Left renal pelvis (tissue), 4 donors: Measurements from ENCODE around the gene BGN. TPM values are rescaled to one million over a fixed set of nuclear protein-coding genes. Genes with fewer than 3 reads are reported as not detected.

Experiments
- DNase-seq, 4 donors: peaks; one replicate each; pipeline ENCODE4 v3.0.0-alpha.2; 2013; ENCODE audit warnings: low read depth in 4 of 4, low spot score in 3 of 4
- polyA plus RNA-seq, 4 donors: library from polyadenylated mRNA; unstranded; fragments of 120-200 nt; gene quantifications; one replicate each; pipeline ENCODE4 v1.2.1, GENCODE V29; 2013; ENCODE audit not compliant: insufficient read length in 4 of 4

BGN gene
- polyA plus RNA-seq, 4 donors: 114 to 218 (median 181) TPM

DNA sequence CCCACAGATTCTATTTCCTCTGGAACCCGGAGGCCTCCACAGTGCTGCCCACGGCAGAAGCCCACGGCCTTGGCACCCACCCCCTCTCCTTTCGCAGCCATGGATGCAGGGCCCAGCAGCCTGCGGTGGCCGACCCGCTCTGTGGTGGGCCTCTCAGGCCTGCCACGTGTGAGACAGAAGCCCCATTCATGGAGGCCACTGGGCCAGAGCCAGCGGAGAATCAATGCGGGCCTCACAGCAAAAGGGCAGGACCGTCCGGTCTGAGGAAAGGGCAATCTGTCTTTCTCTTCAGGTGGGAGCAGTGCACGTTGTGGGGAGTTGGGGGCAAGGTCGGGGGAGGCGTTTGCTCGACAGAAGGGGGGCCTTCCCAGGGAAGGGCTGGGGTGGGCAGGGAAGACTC lies 16.0 kb upstream of the BGN start:
- no peak for DNase-seq

DNA sequence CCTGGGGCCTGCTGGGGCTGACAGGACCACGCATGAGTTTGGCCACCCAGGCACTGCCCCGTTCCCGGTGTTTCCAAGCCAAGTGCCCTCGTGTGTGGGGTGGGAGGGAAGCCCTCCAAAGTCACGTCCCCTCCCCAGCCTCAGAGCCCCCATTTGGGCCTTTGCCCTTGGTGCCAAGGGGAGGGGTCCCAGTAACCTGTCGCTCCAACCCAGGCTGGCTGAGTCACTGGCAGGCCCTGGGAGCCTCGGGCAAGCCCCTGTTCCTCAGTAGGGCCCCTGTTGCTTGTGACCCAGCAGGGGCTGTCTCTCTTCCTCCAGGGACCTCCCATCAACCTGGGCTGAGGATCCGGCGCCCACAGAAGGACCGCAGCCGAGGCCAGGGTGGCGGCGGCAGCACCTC lies 13.7 kb upstream of the BGN start:
- no peak for DNase-seq

DNA sequence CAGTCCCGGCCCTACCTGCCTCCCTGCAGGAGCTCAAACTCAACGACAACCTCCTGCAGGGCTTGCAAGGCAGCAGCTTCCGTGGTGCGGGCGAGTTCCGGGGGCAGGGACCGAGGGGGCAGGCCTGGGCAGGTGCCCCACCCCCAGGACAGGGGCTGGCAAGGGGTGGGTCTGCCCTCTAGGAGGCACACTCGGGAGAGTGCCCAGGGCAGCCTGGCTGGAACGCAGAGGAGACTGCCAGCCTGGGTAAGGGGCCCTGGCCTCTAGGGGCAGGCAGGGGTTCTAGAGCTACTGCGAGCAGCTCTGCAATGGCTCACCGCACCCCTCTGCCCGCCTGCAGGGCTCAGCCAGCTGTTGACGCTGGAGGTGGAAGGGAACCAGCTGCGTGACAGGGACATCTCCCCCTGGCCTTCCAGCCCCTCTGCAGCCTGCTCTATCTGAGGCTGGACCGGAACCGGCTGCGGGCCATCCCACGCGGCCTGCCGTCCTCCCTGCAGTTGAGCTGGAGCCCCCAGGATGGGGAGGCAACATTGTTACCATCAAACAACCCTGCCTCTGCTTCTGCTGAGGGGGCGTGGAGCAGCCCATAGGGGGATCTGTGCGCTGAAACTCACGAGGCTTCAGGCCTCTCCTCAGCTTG lies 12.3 kb upstream of the BGN start:
- DNase-seq: no peak

DNA sequence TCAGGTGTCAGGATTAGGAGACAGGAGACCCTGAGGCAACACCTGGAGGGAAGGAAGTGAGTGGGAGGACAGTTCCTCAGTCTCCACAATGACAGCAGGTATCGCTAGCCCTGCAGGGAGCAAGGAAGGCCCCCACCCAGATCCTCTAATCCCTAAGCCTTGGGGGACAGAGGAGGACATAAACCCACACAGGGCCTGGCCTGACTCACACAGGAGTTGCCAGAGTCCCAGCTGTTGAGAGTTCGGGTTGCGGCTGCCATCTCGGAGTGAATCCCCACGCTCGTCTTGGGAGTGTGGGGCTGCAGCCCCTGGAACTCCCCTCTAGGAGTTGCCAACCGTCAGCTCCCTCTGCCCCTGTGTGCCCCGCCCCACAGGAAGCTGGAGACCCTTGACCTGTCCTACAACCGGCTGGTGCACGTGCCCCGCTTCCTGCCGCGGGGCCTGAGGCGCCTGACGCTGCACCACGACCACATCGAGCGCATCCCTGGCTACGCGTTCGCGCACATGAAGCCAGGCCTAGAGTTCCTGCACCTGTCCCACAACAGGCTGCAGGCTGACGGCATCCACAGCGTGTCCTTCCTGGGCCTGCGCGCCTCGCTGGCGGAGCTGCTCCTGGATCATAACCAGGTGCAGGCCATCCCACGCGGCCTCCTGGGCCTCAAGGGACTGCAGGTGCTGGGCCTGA lies 9.2 kb upstream of the BGN start:
- DNase-seq: no peak

DNA sequence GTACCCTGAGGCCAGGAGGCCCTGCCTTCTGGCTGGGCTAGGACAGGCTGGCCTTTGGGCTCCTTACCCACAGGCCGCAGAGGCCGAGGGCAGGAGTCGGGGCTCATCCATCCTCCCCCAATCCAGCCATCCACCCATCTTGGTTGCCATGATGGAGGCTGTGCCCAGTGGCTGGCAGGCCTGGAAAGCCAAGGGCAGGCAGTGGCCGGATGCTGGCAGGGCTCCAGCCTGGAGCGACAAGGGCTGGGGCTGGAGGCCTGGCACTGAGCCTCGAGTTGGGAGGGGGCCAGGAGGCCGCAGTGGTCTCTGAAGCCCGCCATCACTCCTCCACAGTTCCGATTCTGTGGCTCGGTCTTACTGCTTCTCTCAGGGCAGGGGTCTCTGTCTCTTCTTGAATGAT lies 8.6 kb upstream of the BGN start:
- DNase-seq: no peak

DNA sequence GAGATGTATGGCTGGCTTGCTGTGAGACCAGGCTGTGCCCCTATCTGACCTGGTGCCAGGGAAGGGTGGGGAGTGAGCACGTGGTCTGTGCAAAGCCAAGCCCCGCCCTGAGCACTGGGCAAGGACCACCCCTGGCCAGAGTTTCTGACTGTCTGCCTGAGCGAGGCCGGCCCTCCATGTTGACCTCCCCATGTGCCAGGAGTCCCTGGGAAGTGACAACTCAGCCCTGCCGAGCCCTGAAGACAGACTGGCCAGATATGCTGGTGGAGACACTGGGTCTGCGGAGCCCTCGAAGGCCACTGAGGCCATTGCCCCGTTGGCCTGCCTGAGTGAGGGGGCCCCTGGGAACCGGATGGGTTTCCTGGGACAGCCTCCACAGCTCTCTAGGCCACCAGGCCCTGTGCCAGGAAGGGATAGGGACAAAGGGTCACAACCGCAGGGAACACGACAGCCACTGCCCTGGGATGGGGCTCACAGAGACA lies 7.1 kb upstream of the BGN start:
- no peak for DNase-seq

DNA sequence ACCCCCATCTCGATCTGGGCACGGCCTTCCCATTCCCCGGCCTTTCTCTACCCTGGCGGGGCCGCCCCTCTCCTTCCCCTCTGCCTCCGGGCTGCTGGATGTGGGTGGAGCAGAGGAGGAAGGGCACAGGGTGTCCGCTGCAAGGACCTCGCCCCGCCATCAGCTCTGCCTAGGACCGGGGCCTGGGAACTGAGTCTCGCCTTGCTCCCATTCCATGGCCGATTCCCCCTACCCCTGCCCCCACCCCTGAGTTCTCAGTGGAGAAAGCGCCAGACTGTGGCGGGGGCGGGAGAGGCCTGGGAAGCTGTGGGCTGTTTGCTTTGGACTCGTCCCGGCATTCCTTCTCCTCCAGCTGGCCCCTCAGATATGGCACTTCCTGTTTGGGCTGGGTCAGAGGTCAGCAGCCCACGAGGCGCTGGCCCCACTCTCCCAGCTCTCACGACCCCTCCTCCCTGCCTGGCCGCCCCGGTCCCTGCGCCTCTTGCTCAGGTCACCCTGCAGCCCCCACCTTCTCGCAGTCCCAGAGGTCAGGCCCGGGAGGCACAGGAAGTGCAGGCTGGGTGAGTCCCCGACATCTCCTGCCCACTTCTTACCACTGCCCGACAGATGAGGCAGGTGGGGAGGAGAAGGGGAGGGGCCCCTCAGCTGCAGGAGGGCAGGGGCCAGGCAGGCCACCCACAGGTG lies 6.4 kb upstream of the BGN start:
- no peak for DNase-seq

DNA sequence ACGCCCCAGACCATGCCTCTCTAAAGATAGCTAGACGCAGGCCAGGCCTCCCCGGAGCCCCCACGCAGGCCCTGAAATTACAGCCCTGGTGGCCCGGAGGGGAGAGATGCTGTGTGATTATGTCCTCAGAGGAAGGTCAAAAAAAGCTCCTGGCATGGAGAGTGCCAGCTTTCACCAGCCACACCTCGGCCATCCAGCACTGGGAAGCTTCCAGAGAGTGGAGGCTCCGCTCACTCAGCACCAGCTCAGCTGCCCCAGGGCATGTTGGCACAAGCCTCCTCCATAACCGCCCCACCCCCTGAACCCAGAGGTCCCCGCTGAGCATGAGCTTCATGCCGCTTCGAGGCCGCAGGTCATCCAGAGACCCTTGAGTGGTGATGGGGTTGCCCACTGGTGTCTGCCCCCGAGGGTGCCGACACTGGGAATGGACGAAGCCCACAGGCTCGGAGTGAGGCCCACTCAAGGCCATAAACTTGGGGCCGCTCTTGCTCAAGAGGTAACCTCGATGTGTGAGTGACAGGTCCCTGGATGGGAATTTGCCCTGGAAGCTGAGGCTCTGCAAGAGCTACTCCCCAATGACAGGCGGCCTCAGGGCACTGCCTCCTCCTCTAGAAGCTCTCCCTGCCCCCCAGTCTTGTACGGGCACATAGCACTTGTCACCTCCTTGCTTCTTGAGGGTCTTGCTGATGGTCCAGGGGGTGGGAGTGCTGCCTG lies 4.4 kb upstream of the BGN start:
- DNase-seq: no peak

DNA sequence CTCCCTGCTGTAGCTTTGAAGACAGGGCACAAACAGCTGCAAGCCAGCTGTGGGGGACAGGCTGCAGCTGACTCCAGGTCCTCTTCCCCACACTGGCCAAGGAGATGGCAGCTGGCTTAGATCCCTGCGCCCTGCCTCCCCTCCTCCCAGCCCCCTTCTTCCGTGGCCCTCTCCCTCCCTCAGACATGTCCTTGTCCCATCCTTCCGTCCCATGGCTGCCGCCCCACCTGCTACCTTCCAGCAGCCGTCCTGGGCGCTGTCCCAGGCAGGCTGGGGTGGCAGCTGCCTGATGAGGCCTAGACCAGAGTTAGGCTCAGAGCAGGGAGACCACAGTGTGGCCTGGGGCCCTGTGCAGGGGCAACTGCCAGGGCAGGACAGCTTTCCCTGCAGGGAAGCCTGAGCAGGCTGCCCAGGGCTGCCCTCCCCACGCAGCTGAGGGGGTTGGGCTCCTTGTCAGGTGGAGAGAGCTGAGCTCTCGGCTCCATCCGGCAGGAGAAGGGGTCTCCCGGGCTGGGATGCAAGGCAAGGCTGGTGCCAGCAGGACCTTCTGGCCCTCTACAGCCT lies 3.3 kb upstream of the BGN start:
- no peak for DNase-seq

DNA sequence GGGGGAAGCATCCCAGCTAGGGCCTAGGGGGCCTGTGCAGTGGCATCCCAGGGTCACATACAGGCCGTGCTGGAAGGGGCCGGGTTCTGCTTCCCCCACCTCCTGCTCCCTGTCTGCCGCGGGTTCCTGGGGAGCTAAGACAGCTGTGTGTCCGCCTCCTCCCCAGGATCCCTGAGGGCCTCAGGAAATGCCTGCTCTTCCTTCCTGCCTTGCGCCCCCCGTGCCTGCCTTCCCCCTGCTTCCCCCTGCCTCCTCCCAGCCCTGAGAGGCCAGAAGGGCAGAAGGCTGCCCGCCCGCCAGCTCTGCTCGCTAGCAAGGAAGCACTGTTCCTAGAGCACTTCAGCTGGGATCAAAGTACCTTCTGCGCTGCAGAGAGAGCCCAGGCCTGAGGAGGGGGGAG lies 2.9 kb upstream of the BGN start:
- DNase-seq: no peak

DNA sequence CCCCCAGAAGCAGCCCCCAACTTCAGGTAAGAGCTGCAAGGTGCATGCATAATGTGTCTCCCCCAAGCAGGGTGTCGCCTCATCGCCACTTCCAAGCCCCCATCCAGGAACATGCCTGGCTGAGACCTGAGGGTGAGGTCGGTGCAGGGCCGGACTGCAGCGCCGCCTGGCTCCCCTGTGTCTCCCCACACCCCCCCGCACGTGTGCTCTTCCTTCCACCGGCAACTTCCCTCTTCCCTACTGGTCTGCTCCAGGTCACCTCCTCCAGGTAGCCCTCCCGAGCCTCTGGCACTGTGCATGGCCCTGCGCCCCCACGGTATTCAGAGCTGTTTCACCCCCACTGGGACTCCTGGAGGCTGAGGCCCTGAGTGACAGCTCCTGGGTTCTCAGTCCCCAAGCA lies 2.2 kb upstream of the BGN start:
- no peak for DNase-seq

DNA sequence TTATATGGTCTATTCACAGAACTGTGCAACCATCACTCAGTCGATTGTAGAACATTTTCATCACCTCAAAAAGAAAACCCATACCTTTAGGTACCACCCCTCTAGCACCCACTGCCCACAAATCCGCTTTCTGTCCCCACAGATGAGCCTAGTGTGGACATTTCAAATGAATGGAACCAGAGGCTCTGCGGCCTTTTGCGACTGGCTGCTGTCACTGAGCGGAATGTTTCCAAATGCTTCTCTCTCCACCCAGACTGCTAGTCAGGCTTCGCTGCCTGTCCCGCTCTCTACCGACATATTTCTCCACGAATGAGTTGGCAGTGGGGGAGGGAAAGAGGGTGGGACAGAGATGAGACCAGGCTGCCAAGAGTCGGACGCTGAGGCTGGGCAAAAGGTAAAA lies 1.7 kb upstream of the BGN start:
- DNase-seq: no peak

DNA sequence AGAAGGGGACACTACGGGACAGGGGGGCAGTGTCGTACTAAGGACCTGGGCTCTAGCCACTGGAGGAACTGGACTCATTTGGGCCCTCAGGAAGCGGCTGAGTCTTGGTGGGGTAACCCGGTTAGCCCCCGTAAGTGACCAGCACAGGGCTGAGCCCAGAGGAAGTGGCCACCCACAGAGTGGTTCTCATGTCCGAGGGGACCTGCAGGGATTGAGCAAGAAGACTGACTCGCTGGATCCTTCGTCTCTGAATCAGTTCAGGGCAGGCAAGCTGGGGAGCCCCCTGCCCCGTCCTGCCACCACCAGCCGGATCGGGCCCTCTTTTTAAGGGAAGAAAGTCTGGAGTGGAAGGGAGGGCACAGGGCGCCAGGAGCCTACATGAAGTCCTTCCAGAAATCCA lies 719 bp upstream of the BGN start:
- DNase-seq: no peak

DNA sequence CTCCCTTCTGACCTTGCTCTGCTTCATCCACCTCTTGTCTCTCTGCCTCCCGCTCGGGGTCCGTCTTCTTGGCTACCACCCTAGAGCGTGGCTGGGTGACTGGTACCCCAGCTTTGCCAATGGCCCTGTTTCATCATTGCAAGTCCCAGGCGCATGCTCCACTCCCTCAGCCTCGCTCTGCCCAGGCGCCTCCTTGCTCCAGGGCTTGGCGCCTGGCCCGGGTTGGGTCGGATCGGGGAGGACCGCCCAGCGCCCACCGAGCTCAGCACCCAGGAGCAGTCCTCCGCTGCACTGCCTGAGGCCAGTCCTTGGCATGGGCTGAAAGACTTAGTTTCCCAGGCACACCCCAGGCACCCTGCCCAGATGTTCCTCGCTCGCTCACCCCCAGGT lies 577 bp downstream of the BGN start:
- DNase-seq: no peak

DNA sequence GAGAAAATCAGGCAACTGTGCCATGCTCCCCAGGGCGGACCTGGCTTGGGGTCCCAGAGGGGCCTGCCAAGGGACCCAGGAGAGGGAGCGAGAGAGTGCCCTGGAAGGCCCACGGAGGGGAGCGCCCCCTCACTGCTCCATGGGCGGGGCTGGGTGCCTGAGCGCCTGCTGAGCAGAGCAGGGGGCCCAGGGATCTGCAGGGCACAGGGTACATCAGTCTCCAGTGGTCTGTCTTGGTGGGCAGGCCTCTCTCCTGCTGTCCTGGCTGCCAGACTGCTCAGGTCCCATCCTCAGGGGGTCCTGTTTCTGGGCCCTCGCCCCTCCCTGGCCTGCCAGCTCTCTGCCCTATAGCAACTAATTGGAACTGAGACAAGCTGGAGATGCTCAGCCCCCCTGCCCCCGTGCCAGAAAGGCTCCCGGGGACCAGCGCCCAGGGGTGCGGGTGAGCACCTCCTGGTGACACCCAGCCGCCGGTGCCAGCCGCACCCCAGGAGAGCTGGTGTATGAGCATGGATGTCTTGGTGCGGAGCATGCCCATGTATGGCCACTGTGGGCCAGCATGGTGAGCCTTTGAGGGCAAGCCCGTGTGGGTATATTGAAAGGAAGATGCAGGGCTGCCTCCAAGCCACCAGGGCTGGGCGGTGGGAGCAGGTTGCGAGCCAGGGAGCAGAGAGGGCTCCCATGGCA lies 1.3 kb downstream of the BGN start:
- DNase-seq: no peak

DNA sequence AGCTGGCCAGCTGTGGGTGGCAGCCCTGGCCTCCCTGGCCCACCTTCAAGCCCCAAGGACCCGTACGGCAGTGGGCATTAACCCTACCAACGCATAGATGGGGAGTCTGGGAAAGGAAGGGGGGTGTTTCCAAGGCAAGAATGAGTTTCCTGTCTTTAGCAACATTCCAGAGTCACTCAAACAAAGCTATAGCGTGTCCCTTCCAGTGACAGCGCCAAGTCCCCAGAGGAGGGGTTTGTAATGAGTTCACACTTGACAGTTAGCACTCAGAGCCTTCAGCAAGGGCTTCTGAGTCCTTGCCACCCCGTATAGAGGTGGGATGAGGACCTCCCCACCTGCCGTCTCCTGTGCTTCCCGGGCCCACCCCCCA lies 1.8 kb downstream of the BGN start:
- no peak for DNase-seq

DNA sequence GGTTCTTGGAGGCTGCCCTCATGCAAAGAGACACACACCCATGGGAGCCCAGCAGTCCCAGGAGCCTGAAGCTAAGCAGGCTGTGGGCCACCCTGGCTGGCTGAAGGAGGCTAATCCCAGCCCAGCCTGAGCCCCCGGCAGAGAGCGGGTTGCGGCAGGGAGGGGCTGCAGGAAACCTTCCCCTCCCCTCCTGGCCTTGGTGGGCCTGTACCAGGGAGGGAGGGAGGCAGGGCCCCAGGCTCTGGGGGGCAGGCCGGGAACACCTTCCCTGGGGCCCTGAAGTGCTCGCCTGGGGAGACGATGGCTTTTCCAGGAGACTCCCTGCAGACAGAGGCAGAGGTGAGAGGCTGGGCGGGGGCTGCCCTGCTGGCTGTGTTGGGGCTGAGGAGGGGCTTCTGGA lies 3.7 kb downstream of the BGN start:
- DNase-seq: no peak

DNA sequence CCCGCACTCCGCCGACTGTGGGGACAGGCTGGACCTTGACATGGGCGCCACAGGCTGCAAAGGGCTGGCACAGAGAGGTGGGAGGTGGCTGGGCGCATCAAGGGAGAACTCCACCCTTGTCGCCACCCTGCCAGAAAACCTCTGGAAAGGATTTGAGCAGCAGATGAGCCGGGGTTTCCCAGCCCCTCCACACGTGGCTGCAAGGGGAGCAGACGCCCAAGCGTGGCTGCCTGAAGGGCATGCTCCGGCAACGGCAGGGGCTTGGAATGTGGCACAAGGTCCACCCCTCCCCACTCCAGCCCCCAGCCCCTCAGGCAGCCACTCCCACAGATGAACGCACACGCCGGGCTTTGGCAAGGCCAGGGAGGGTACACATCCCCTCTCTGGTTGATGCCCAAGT lies 4.6 kb downstream of the BGN start:
- DNase-seq: no peak

DNA sequence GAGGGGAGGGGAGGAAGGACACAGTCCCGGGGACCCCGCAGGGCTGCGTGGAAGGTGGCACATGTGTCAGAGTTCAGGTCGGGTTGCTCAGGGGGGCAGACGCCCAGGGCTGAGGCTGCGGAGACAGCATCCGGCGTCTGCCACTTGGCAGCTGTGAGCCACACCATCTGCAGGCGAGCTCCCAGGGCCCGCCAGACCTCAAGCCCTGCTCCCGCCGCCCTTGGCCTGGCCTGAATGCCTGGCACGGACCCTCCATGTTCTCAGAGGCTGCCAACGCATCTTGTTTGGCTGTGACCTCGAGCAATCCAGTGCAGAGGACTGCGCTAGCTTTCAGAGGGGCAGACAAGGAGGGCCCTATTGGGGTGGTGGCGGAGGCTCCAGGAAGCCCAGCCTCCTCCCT lies 5.1 kb downstream of the BGN start:
- no peak for DNase-seq

DNA sequence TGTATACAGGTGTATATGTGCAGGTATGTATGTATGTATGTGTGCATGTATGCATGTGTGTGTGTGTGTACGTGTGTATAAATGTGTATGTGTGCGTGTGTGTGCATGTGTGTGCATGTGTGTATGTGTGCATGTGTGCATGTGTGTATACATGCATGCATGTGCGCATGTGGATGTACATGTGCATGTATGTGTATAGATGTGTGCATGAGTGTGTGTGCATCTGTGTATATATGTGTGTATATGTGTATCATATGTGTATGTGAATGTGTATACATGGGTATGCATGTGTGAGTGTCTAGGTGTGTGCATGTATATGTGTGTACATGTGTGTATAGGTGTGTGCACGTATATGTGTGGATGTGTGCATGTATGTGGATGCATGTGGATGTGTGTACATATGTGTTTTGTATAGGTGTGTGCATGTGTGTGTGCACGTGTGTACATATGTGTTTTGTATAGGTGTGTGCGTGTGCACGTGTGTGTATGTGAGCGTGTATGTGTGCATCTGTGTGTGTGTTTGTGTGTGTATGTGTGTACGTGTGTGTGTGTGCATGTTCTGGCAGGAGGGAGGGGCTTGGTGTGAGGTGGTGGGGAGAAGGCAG lies 6.0 kb downstream of the BGN start:
- DNase-seq: no peak
